ENCODE results near the gene SMARCE1. TPM values are rescaled to one million over a fixed set of nuclear protein-coding genes. Genes with fewer than 3 reads are reported as not detected.
A peak's percentile ranks its signal among the peaks of the same experiment; 100 is the strongest.

SMARCE1 gene
- total and polyA plus RNA-seq, 9 of the 15 experiments (the other 6 are each of a cell fraction or from before 2014, with no cell fraction given), result 64.1 to 142 (median 114) TPM

GRCh38 chr17:40647624-40648383, at the start of gene SMARCE1 (continued):
- TF ChIP-seq CHCHD3 (CRISPR knock-in tag; IDR thresholded peaks at IDR 0.05) (no peak), KLF13 (tag; IDR thresholded peaks at IDR 0.05; ENCODE audit: borderline replicate concordance, low read depth) (peak; percentile 28; the same call in 1 of the 2 replicates), ETV1 (tag; conservative IDR thresholded peaks at IDR 0.05; ENCODE audit: low read depth) (peak; percentile 84), MECOM (CRISPR knock-in tag; IDR thresholded peaks at IDR 0.05) (no peak), KHSRP (IDR thresholded peaks at IDR 0.05) (no peak), RUNX1 (IDR thresholded peaks at IDR 0.05; ENCODE audit: low read depth) (no peak), RBM25 (IDR thresholded peaks at IDR 0.05; ENCODE audit: low read depth, low read length, severe bottlenecking) (no peak), ZBTB26 (CRISPR knock-in tag; IDR thresholded peaks at IDR 0.05) (0 out of 2 replicates have a peak, but pooled peaks have one; percentile 47), FOXM1 (IDR thresholded peaks at IDR 0.05; ENCODE audit: low read depth) (no peak), FOXM1 (CRISPR knock-in tag; IDR thresholded peaks at IDR 0.05; ENCODE audit: low read depth) (0 out of 2 replicates have a peak, but pooled peaks have one; percentile 55), ZNF143 (CRISPR knock-in tag; IDR thresholded peaks at IDR 0.05) (no peak), CREB1 (IDR thresholded peaks at IDR 0.05) (no peak), CREB1 (CRISPR knock-in tag; IDR thresholded peaks at IDR 0.05) (no peak), RBM14 (IDR thresholded peaks at IDR 0.05; ENCODE audit: borderline replicate concordance, insufficient read depth, low read depth, low read length) (peak; percentile 79; the same call in 1 of the 2 replicates), ZFP1 (CRISPR knock-in tag; IDR thresholded peaks at IDR 0.05) (no peak), TAF15 (IDR thresholded peaks at IDR 0.05; ENCODE audit: low read depth, low read length) (no peak), JUN (IDR thresholded peaks at IDR 0.05; ENCODE audit: borderline replicate concordance, low read depth, low read length) (no peak), JUN (CRISPR knock-in tag; IDR thresholded peaks at IDR 0.05; ENCODE audit: borderline replicate concordance) (no peak)
- TF ChIP-seq, protein P1, sequence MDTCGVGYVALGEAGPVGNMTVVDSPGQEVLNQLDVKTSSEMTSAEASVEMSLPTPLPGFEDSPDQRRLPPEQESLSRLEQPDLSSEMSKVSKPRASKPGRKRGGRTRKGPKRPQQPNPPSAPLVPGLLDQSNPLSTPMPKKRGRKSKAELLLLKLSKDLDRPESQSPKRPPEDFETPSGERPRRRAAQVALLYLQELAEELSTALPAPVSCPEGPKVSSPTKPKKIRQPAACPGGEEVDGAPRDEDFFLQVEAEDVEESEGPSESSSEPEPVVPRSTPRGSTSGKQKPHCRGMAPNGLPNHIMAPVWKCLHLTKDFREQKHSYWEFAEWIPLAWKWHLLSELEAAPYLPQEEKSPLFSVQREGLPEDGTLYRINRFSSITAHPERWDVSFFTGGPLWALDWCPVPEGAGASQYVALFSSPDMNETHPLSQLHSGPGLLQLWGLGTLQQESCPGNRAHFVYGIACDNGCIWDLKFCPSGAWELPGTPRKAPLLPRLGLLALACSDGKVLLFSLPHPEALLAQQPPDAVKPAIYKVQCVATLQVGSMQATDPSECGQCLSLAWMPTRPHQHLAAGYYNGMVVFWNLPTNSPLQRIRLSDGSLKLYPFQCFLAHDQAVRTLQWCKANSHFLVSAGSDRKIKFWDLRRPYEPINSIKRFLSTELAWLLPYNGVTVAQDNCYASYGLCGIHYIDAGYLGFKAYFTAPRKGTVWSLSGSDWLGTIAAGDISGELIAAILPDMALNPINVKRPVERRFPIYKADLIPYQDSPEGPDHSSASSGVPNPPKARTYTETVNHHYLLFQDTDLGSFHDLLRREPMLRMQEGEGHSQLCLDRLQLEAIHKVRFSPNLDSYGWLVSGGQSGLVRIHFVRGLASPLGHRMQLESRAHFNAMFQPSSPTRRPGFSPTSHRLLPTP (IDR thresholded peaks at IDR 0.05; ENCODE audit: borderline replicate concordance, extremely low read depth, insufficient read length), result no peak
- TF ChIP-seq, protein P2, sequence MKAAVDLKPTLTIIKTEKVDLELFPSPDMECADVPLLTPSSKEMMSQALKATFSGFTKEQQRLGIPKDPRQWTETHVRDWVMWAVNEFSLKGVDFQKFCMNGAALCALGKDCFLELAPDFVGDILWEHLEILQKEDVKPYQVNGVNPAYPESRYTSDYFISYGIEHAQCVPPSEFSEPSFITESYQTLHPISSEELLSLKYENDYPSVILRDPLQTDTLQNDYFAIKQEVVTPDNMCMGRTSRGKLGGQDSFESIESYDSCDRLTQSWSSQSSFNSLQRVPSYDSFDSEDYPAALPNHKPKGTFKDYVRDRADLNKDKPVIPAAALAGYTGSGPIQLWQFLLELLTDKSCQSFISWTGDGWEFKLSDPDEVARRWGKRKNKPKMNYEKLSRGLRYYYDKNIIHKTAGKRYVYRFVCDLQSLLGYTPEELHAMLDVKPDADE (conservative IDR thresholded peaks at IDR 0.05; ENCODE audit: control insufficient read depth, low read depth, low read length), result no peak; the same call in 1 of the 2 replicates
- TF ChIP-seq, protein P3, sequence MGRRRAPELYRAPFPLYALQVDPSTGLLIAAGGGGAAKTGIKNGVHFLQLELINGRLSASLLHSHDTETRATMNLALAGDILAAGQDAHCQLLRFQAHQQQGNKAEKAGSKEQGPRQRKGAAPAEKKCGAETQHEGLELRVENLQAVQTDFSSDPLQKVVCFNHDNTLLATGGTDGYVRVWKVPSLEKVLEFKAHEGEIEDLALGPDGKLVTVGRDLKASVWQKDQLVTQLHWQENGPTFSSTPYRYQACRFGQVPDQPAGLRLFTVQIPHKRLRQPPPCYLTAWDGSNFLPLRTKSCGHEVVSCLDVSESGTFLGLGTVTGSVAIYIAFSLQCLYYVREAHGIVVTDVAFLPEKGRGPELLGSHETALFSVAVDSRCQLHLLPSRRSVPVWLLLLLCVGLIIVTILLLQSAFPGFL (CRISPR knock-in tag; IDR thresholded peaks at IDR 0.05), result no peak
